Testis (tissue), 3 donors: ENCODE results near the gene BCAS3. TPM values are rescaled to one million over a fixed set of nuclear protein-coding genes. Genes with fewer than 3 reads are reported as not detected.
"Not testable (repeated sequence)": the region's sequence is repeated elsewhere in the genome, so short reads cannot be mapped to it uniquely, and the experiment has no call there.

Source experiments
- DNase-seq: peaks from one replicate; pipeline ENCODE4 v3.0.0-alpha.2; 2019
- H3K27ac ChIP-seq, 2 donors: fragments of 200-600 bp; sonication (generic); one replicate each; pipeline ENCODE4 v1.5.1; 2019
- H3K27me3 ChIP-seq: fragments of 200-600 bp; sonication (generic); one replicate; pipeline ENCODE4 v1.5.1; 2019
- H3K36me3 ChIP-seq: fragments of 200-600 bp; sonication (generic); one replicate; pipeline ENCODE4 v1.5.1; 2017; ENCODE audit warnings: low read depth; ENCODE audit errors: missing control alignments
- H3K4me1 ChIP-seq: fragments of 200-600 bp; sonication (generic); one replicate; pipeline ENCODE4 v1.5.1; 2019
- H3K4me3 ChIP-seq, 2 donors: fragments of 200-600 bp; sonication (generic); one replicate each; pipeline ENCODE4 v1.5.1; 2017 to 2019
- H3K9me3 ChIP-seq: fragments of 200-600 bp; sonication (generic); one replicate; pipeline ENCODE4 v1.5.1; 2017
- POLR2A ChIP-seq: fragments of 450-650 bp; IDR thresholded peaks from one replicate; pipeline ENCODE4 v1.6.1; 2017; ENCODE audit warnings: antibody characterized with exemption, mild to moderate bottlenecking, moderate library complexity
- WGBS, 2 donors: methylation state at CpG; one replicate each; pipeline ENCODE4 v1.1.5; 2018; 5-methylcytosine and 5-hydroxymethylcytosine counted together
- intact Hi-C: fragments of 100-400 bp; cut with DNase I; formaldehyde crosslinking; loops from one replicate; pipeline ENCODE4 v1.15.1; 2023; ENCODE audit warnings: low total_unique reads
- polyA plus RNA-seq: library from polyadenylated mRNA; stranded (reverse); fragments of 350-450 nt; fragmentation: Illumina TruSeq; extraction: RNeasy Lipid Tissue Mini Kit (QIAGEN cat#74804); gene quantifications from one replicate; pipeline ENCODE4 v1.2.3, GENCODE V29; 2014; ENCODE audit warnings: low read depth, low replicate concordance; ENCODE audit not compliant: insufficient read depth
- total RNA-seq, 2 donors: library from RNA; depleted of rRNA; stranded (reverse); fragments of >200 nt; gene quantifications; one replicate each; pipeline ENCODE4 v1.2.3, GENCODE V29; 2016
- TF ChIP-seq, protein P1 (sequence below), 3 experiments: fragments of 450-650 bp in 2 of 3; fragments of 200-600 bp in 1 of 3; sonication (generic) in 1 of 3; IDR thresholded peaks; one replicate each; pipeline ENCODE4 v1.5.1; 2016 to 2019; ENCODE audit warnings: antibody characterized with exemption in 3 of 3, mild to moderate bottlenecking in 2 of 3, moderate library complexity in 1 of 3

The BCAS3 gene
- total and polyA plus RNA-seq, 3 donors from 2014 or later, result 54.8 to 96.7 (median 73.0) TPM

DNA sequence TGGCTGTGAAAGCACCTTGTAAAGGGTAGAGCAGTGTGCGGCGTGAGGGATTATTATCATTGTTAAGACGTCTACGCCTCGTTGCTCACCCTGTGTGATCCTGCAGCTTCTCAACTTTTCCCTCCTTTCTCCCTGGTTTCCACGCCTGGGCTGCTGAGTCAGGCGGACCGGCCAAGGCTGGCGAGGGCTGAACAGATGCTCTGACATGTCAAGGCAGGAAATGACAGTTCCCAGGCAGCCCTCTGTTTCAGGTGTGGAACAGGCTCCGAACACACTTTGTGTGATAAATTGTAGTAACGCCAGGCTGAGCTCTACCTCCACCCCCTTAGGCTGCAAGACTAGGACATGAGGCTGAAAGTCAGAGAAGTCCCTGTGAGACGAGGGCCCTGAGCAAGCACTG lies 676.0 kb downstream of the BCAS3 start:
- TF ChIP-seq, protein P1, sequence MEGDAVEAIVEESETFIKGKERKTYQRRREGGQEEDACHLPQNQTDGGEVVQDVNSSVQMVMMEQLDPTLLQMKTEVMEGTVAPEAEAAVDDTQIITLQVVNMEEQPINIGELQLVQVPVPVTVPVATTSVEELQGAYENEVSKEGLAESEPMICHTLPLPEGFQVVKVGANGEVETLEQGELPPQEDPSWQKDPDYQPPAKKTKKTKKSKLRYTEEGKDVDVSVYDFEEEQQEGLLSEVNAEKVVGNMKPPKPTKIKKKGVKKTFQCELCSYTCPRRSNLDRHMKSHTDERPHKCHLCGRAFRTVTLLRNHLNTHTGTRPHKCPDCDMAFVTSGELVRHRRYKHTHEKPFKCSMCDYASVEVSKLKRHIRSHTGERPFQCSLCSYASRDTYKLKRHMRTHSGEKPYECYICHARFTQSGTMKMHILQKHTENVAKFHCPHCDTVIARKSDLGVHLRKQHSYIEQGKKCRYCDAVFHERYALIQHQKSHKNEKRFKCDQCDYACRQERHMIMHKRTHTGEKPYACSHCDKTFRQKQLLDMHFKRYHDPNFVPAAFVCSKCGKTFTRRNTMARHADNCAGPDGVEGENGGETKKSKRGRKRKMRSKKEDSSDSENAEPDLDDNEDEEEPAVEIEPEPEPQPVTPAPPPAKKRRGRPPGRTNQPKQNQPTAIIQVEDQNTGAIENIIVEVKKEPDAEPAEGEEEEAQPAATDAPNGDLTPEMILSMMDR (IDR thresholded peaks at IDR 0.05), result no peak
- no peak for TF ChIP-seq POLR2A
- H3K27me3 ChIP-seq, result no peaks in the 10 kb centered on the region
- H3K27ac ChIP-seq, result no peak overlapping the region
- no peak overlapping the region for H3K4me3 ChIP-seq
- H3K4me1 ChIP-seq, result no peaks in the 10 kb centered on the region
- H3K36me3 ChIP-seq, result no peaks in the 10 kb centered on the region
- intact Hi-C loops, result no loop called here
- H3K9me3 ChIP-seq, result no peaks in the 10 kb centered on the region
- DNase-seq, result no peak
- WGBS, 2 donors, result 95 to 96% methylated on average over 12 of the region's 12 CpGs

DNA sequence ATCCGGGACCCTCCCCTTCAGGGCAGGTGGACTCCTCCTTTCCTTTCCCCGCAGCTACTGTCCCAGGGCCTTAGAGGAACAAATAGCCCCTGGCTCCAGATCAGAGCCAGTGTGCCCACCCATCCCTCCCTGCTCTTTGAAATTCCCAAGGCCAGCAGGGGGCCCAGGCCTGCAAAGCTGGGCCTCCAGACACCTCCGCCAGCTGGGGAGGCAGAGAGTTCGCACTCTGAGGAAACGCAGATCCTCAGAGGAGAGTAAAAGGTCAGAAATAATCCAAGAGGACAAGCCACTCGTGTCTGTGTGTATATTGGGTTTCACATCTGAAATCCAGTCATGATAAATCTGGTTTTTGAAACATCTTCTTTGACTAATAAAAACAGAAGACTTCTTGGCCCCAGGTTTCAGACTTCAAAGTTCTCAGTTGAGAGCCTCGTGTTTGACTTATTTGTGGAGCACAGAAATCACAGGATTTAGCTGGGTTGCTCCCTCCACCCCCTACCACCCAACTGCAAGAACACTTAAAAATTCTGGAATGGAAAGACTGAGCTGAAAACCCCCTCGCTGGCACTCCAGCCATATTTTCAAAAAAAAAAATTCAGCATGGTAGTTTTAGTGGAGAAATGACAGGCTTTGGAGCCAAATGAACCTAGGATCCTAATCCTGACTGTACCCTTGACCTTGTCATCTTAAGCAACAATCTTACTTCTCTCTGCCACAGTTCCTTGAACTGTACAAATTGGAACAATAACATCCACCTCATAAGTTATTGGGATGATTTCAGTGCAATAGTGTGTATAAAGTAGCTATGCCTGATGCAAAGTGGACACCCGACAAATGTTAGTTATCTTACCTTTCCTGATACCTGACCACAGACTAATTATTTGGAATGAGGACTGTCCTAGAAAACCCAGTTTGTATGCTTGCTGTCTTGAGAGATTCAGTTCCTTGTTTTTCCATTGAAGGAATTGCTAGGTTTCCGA lies 677.5 kb downstream of the BCAS3 start:
- intact Hi-C loops, result no loop called here
- WGBS, 2 donors, result 82 to 91% methylated on average over 10 of the region's 10 CpGs
- no peak for DNase-seq

DNA sequence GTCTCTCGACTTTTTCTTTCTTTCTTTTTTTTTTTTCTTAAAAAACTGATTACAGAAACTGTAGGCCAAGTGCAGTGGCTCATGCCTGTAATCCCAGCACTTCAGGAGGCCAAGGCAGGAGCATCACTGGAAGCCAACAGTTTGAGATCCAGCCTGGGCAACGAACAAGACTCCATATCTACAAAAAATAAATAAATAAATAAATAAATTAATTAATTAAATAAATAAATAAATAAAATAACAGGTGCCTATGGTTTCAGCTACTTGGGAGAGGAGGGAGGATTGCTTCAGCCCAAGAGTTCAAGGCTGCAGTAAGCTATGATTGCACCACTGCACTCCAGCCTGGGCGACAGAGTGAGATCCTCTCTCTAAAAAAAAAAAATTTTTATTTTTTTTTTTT lies 679.4 kb downstream of the BCAS3 start:
- intact Hi-C loops, DNase-seq, H3K36me3 ChIP-seq, H3K4me3 ChIP-seq, H3K9me3 ChIP-seq, H3K4me1 ChIP-seq, H3K27me3 ChIP-seq, H3K27ac ChIP-seq: not testable (repeated sequence)
- WGBS, 2 donors, result 84 to 86% methylated on average over 3 of the region's 3 CpGs

More for the DNA sequence above, 677.5 kb downstream of the BCAS3 start:
- Histone ChIP-seq H3K36me3 (no peaks in the 10 kb centered on the region), H3K9me3 (no peaks in the 10 kb centered on the region), H3K27ac (no peak overlapping the region), H3K4me1 (no peaks in the 10 kb centered on the region), H3K27me3 (no peaks in the 10 kb centered on the region), H3K4me3 (no peak overlapping the region)
- no peak for TF ChIP-seq POLR2A
- TF ChIP-seq, protein P1 (IDR thresholded peaks at IDR 0.05), result no peak

- intact Hi-C loops, DNase-seq, H3K4me3 ChIP-seq, H3K36me3 ChIP-seq, H3K4me1 ChIP-seq, H3K27me3 ChIP-seq, H3K27ac ChIP-seq, H3K9me3 ChIP-seq: not testable (repeated sequence)
- WGBS, 2 donors, result 93 to 96% methylated on average over 9 of the region's 9 CpGs
Measured at GRCh38 chr17:61359513-61359912, 681.9 kb downstream of the BCAS3 start.

GRCh38 chr17:61360318-61360943 lies 682.8 kb downstream of the BCAS3 start:
- 92 to 97% methylated on average over 3 of the region's 3 CpGs for WGBS, 2 donors
- no peak for DNase-seq
- H3K4me3 ChIP-seq, result no peak overlapping the region
- H3K27ac ChIP-seq, result no peak overlapping the region
- no peaks in the 10 kb centered on the region for H3K27me3 ChIP-seq
- no peaks in the 10 kb centered on the region for H3K4me1 ChIP-seq
- no peak for TF ChIP-seq POLR2A
- TF ChIP-seq, protein P1 (IDR thresholded peaks at IDR 0.05), result no peak
- intact Hi-C loops, result no loop called here
- H3K9me3 ChIP-seq, result no peaks in the 10 kb centered on the region
- no peaks in the 10 kb centered on the region for H3K36me3 ChIP-seq
